WERI-Rb-1 (cell line): ENCODE measurements around the gene BACH2.
"Not testable (repeated sequence)": the region's sequence is repeated elsewhere in the genome, so short reads cannot be mapped to it uniquely, and the experiment has no call there.

ENCODE experiments used
- DNase-seq: peaks from one replicate; pipeline ENCODE4 v3.0.0-alpha.2; 2020
- H3K27ac ChIP-seq: fragments of 250-450 bp; sonication (Bioruptor Pico); 2 replicates; pipeline ENCODE4 v1.5.1; 2020; ENCODE audit warnings: mild to moderate bottlenecking, moderate library complexity
- H3K27me3 ChIP-seq: fragments of 250-450 bp; sonication (Bioruptor Pico); 2 replicates; pipeline ENCODE4 v1.5.1; 2021; ENCODE audit warnings: mild to moderate bottlenecking, low read depth, moderate library complexity; ENCODE audit not compliant: insufficient read depth, severe bottlenecking
- H3K36me3 ChIP-seq: fragments of 250-450 bp; sonication (Bioruptor Pico); 2 replicates; pipeline ENCODE4 v1.5.1; 2020; ENCODE audit warnings: mild to moderate bottlenecking, moderate library complexity
- H3K4me3 ChIP-seq: 2 replicates; pipeline ENCODE4 v1.5.1; 2011; ENCODE audit warnings: low read depth, mild to moderate bottlenecking, control low read depth, low read length
- H3K9me3 ChIP-seq: fragments of 250-450 bp; sonication (Bioruptor Pico); 2 replicates; pipeline ENCODE4 v1.5.1; 2021; ENCODE audit warnings: mild to moderate bottlenecking, moderate library complexity; ENCODE audit not compliant: severe bottlenecking
- CTCF ChIP-seq: IDR thresholded peaks from 2 replicates; pipeline ENCODE4 v1.5.1; 2011; ENCODE audit warnings: low read depth, mild to moderate bottlenecking, control low read depth, inconsistent platforms, low read length

BACH2 gene

GRCh38 chr6:90066697-90067096, 229.9 kb downstream of the BACH2 start:
- TF ChIP-seq CTCF: no peak
- Histone ChIP-seq H3K27ac (no peak overlapping the region), H3K4me3 (no peak overlapping the region), H3K36me3 (no peaks in the 10 kb centered on the region), H3K27me3 (no peaks in the 10 kb centered on the region), H3K9me3 (no peaks in the 10 kb centered on the region)
- DNase-seq: no peak

- H3K36me3 ChIP-seq: no peaks in the 10 kb centered on the region
- no peak for TF ChIP-seq CTCF
- no peak overlapping the region for H3K27ac ChIP-seq
- no peak for DNase-seq
- H3K4me3 ChIP-seq: no peak overlapping the region
- H3K27me3 ChIP-seq: no peaks in the 10 kb centered on the region
- no peaks in the 10 kb centered on the region for H3K9me3 ChIP-seq
Measured at GRCh38 chr6:90065173-90065572, 231.5 kb downstream of the BACH2 start.

GRCh38 chr6:90062667-90063066, 234.0 kb downstream of the BACH2 start:
- no peak for DNase-seq
- Histone ChIP-seq H3K4me3 (no peak overlapping the region), H3K36me3 (no peaks in the 10 kb centered on the region), H3K27me3 (no peaks in the 10 kb centered on the region), H3K27ac (no peak overlapping the region), H3K9me3 (peaks cover 4% of the 10 kb centered on the region)
- no peak for TF ChIP-seq CTCF

- TF ChIP-seq CTCF: no peak
- Histone ChIP-seq H3K9me3 (peaks cover 4% of the 10 kb centered on the region), H3K36me3 (no peaks in the 10 kb centered on the region), H3K27ac (no peak overlapping the region), H3K27me3 (no peaks in the 10 kb centered on the region), H3K4me3 (no peak overlapping the region)
- DNase-seq: no peak
Measured at GRCh38 chr6:90062051-90062450, 234.6 kb downstream of the BACH2 start.

- not testable (repeated sequence) for H3K27ac ChIP-seq, H3K27me3 ChIP-seq, H3K4me3 ChIP-seq, H3K36me3 ChIP-seq, DNase-seq
- H3K9me3 ChIP-seq: peaks cover 10% of the 10 kb centered on the region
Measured at GRCh38 chr6:90059178-90059577, 237.5 kb downstream of the BACH2 start.

- not testable (repeated sequence) for DNase-seq, H3K27me3 ChIP-seq, H3K27ac ChIP-seq, H3K36me3 ChIP-seq, H3K4me3 ChIP-seq
- H3K9me3 ChIP-seq: peaks cover 13% of the 10 kb centered on the region
Measured at GRCh38 chr6:90055924-90056323, 240.7 kb downstream of the BACH2 start.

GRCh38 chr6:90054193-90054592, 242.4 kb downstream of the BACH2 start:
- DNase-seq, H3K27me3 ChIP-seq, H3K27ac ChIP-seq, H3K4me3 ChIP-seq, H3K36me3 ChIP-seq, H3K9me3 ChIP-seq: not testable (repeated sequence)
